Heart right ventricle (tissue), 16 donors: ENCODE data around the gene SLC16A2. TPM values are rescaled to one million over a fixed set of nuclear protein-coding genes. Genes with fewer than 3 reads are reported as not detected.

ENCODE experiments used
- ATAC-seq, 8 donors: fragments of 200-7000 bp; cut with Tn5 transposase; one replicate each; pipeline ENCODE4 v1.9.1; 2020; ENCODE audit warnings: mild to moderate bottlenecking in 8 of 8, moderate library complexity in 8 of 8, moderate number of reproducible peaks in 1 of 8
- DNase-seq, 2 donors: peaks; one replicate each; pipeline ENCODE4 v3.0.0-alpha.2; 2020
- H3K27ac ChIP-seq, 10 donors: fragments of 200-600 bp; sonication (generic) in 2 of 10; one replicate each; pipeline versions ENCODE4 v1.5.0 to v1.8.0; 2020 to 2022; ENCODE audit warnings: mild to moderate bottlenecking in 3 of 10
- H3K27me3 ChIP-seq, 7 donors: fragments of 200-600 bp; one replicate each; pipeline ENCODE4 v1.8.0; 2021 to 2022; ENCODE audit warnings: mild to moderate bottlenecking in 2 of 7
- H3K36me3 ChIP-seq, 9 donors: fragments of 200-600 bp; sonication (generic) in 1 of 9; one replicate each; pipeline versions ENCODE4 v1.5.0 to v1.8.0; 2020 to 2022; ENCODE audit warnings: mild to moderate bottlenecking in 2 of 9
- H3K4me1 ChIP-seq, 9 donors: fragments of 200-600 bp; sonication (generic) in 1 of 9; one replicate each; pipeline versions ENCODE4 v1.5.0 to v1.8.0; 2020 to 2022; ENCODE audit warnings: mild to moderate bottlenecking in 4 of 9
- H3K4me3 ChIP-seq, 10 donors: fragments of 200-600 bp; sonication (generic) in 2 of 10; one replicate each; pipeline versions ENCODE4 v1.5.0 to v1.8.0; 2020 to 2022; ENCODE audit warnings: mild to moderate bottlenecking in 7 of 10, moderate library complexity in 2 of 10
- H3K9me3 ChIP-seq, 11 donors: fragments of 200-600 bp in 10 of 11; sonication (generic) in 2 of 11; one replicate each; pipeline versions ENCODE4 v1.5.0 to v1.8.0; 2013 to 2022; ENCODE audit warnings: mild to moderate bottlenecking in 2 of 11, control low read depth in 1 of 11, moderate library complexity in 1 of 11
- WGBS, 2 donors: extraction: QIAGEN DNeasy Blood & Tissue Kit; methylation state at CpG; one replicate each; pipeline ENCODE4 v1.1.7; 2013; ENCODE audit warnings: inconsistent platforms in 1 of 2; 5-methylcytosine and 5-hydroxymethylcytosine counted together
- intact Hi-C, 10 donors: fragments of 100-400 bp; cut with DNase I; formaldehyde crosslinking; loops; one replicate each; pipeline versions ENCODE4 v1.11.1 to v1.14.2; 2022
- polyA plus RNA-seq, 2 donors: library from polyadenylated mRNA; stranded (reverse); fragments of 200-250 nt; gene quantifications; one replicate each; pipeline ENCODE4 v1.2.3, GENCODE V29; 2013
- total RNA-seq, 10 donors: library from RNA; stranded (reverse); fragmentation: NEBNext Ultra II Directional in 3 of 10; extraction: Animal tissue kit (Norgen Biotek cat#: 25700) in 3 of 10; gene quantifications; one replicate each; pipeline versions ENCODE4 v1.2.1 to v1.2.4, GENCODE V29; 2021 to 2023
- TF ChIP-seq, protein P1 (sequence below), 9 donors: fragments of 200-600 bp; sonication (generic) in 2 of 9; IDR thresholded peaks; one replicate each; pipeline versions ENCODE4 v1.5.0 to v1.8.0; 2021 to 2022; ENCODE audit warnings: antibody characterized with exemption in 9 of 9, mild to moderate bottlenecking in 5 of 9, moderate library complexity in 1 of 9
- donor health status: Arrhythmogenic right ventricular cardiomyopathy.
- donor health status: ischemic (EF 13 %, LVEDD 7.1; RV severe dilation, severe dysfunction).
- donor health status: healthy with polysubstance abuse.
- donor health status: DM: no; HTN: yes; CAD: no.
- donor health status: DM: no; HTN: no; CAD: no.
- donor health status: ischemic (EF 25% LVEDD 6.9; RV normal size, moderate dysfunction).
- donor health status: ischemic (EF 25% LVEDD 5.7; RV mildly dilated, moderate dysfunction).
- donor health status: healthy.
- donor health status: DM: yes; HTN: yes; CAD: no.
- donor health status: Ischemic cardiomyopathy.
- donor health status: ischemic (EF 35%, LVEDD 5.7; RV mildly dilated, moderate dysfunction).
- donor health status: nonischemic (EF 11% LVEDD 7.7; RV severe dilation, severe dysfunction).
- donor health status: DM: yes; HTN: yes; CAD: no.
- donor health status: PGD.
- donor health status: ischemic (EF 29% LVEDD 5.4; RV normal size, mild dysfunction).
- donor health status: nonischemic (EF 23%, LVEDD 6.1; RV moderate dilation, normal function).

SLC16A2 gene
- total and polyA plus RNA-seq, 12 donors: 2.4 to 12.6 (median 6.5) TPM

DNA sequence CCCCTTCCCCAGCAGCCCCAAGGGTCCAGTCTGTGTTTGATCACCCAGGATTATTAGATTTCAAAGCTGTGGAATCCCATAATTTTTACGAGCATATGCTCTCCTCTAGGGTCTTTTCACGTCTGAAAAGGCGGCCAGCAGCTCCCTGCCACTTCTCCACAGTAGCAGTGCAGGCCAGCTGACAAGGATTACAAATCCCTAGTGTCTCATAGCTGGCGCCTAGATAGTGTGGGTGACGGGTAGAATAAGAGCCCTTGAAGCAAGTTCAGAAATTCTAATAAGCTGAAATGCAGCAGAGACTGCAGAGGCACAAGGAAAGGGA, 113.8 kb downstream of the SLC16A2 start:
- WGBS, 2 donors: 20 to 21% methylated on average over 5 of the region's 5 CpGs

DNA sequence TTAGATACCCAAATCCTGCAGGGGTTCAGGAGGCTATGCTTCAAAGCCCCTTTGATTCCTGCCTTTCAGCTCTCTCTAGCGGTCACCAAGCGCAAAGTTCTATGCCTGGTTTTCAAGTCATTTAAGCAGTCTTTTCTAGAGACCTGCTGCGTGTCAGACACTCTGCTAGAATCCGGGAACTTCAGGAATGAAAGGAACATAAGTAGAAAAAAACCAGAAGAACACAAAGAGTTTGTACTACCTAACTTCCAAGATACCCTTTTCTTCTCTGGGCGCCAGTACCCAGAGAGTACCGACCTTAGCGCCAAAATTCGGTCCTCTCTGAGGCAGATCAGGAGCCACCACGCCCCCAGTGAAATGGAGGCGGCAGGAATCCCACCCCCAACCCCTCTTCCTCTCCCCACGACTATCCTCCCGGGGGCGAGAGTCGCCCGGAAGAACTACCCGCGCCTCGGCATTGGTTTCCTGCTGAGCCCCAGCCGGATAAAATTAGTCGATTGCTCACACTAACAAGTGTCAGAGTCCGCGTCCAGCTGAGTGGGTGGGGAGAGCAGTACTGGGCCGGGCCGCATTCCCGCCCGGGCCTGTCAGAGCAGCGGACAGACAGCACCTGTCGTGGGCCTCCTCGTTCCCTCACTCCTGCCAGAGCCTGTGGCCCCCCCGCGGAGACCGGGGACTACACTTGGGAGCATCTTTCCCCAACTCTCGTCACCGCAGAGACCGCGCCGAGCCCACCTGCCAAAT, 114.3 kb downstream of the SLC16A2 start:
- H3K4me3 ChIP-seq: peak overlapping the region; percentile 25 to 61 (median 56)
- TF ChIP-seq, protein P1, sequence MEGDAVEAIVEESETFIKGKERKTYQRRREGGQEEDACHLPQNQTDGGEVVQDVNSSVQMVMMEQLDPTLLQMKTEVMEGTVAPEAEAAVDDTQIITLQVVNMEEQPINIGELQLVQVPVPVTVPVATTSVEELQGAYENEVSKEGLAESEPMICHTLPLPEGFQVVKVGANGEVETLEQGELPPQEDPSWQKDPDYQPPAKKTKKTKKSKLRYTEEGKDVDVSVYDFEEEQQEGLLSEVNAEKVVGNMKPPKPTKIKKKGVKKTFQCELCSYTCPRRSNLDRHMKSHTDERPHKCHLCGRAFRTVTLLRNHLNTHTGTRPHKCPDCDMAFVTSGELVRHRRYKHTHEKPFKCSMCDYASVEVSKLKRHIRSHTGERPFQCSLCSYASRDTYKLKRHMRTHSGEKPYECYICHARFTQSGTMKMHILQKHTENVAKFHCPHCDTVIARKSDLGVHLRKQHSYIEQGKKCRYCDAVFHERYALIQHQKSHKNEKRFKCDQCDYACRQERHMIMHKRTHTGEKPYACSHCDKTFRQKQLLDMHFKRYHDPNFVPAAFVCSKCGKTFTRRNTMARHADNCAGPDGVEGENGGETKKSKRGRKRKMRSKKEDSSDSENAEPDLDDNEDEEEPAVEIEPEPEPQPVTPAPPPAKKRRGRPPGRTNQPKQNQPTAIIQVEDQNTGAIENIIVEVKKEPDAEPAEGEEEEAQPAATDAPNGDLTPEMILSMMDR (IDR thresholded peaks at IDR 0.05): peak in 7 of 9 donors; percentile 11 to 61 (median 35)
- 0 to 1% methylated on average over 32 to 37 of the region's 37 CpGs for WGBS, 2 donors
- peak; percentile 71 to 74 for DNase-seq
- H3K4me1 ChIP-seq: peaks cover 0 to 16% (median 6%) of the 10 kb centered on the region in 9 donors
- no peaks in the 10 kb centered on the region for H3K9me3 ChIP-seq
- H3K27ac ChIP-seq: peak overlapping the region; percentile 74 to 94 (median 87)
- intact Hi-C loops: loop anchor here in 7 of 10 donors (2.0 to 10.0 kb wide), 6 partner anchors 113 to 243 kb away; partner anchors contain the start of gene SLC16A2 (in 5 of the 7)
- ATAC-seq: peak; percentile 82 to 91 (median 87)
- peaks cover 0 to 34% (median 0%) of the 10 kb centered on the region in 7 donors for H3K27me3 ChIP-seq
- no peaks in the 10 kb centered on the region for H3K36me3 ChIP-seq

More for the DNA sequence above, 113.8 kb downstream of the SLC16A2 start:
- ATAC-seq: no peak
- intact Hi-C loops: loop anchor here in 4 of 10 donors (5.0 to 10.0 kb wide), 3 partner anchors 113 to 240 kb away; partner anchors contain the start of gene SLC16A2 (in 3 of the 4)
- TF ChIP-seq, protein P1 (IDR thresholded peaks at IDR 0.05): no peak
- DNase-seq: no peak
- Histone ChIP-seq H3K27ac (peak overlapping the region in 9 of 10 donors; percentile 74 to 94 (median 87)), H3K4me1 (peaks cover 0 to 16% (median 6%) of the 10 kb centered on the region in 9 donors), H3K36me3 (no peaks in the 10 kb centered on the region), H3K27me3 (peaks cover 0 to 34% (median 0%) of the 10 kb centered on the region in 7 donors), H3K9me3 (no peaks in the 10 kb centered on the region), H3K4me3 (peak overlapping the region in 7 of 10 donors; percentile 45 to 61 (median 57))

DNA sequence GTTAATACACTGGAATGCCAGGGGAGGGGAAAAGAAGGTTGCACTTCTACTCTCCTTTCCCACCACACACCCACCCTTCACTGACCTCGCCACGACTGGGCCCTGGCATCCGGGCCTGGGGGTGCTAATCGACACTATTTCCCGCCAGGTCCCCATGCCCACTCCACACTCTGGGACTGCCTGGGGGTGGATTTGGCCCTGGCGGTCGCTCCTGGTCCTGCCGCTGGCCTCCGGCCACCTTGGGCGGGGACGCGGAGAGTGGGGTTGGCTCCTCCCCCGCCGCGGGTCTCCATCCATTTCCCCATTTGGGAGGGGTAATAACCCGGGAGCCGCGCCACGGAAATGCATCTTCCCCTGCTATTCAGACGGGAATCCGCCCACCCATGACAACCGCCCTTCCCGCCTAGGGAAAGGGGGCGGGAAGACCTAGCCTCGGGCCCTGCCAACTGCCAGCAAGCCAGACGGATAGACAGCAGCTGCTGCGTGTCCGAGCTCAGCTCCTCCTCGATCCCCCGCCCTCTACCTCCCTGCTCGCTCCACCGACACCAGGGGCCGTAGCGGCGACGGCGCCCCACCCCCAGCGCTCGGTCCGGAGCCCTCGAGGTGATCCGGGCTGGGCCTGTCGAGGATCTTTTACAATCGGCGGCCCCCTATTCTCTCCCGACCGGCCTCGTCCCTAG, 115.0 kb downstream of the SLC16A2 start:
- peak; percentile 83 to 89 for DNase-seq
- Histone ChIP-seq H3K27me3 (peaks cover 0 to 34% (median 0%) of the 10 kb centered on the region in 7 donors), H3K9me3 (no peaks in the 10 kb centered on the region), H3K4me1 (peaks cover 0 to 16% (median 6%) of the 10 kb centered on the region in 9 donors), H3K4me3 (peak overlapping the region; percentile 25 to 61 (median 56)), H3K36me3 (no peaks in the 10 kb centered on the region), H3K27ac (peak overlapping the region; percentile 74 to 94 (median 87))
- intact Hi-C loops: loop anchor here in 7 of 10 donors (2.0 to 10.0 kb wide), 6 partner anchors 114 to 243 kb away; partner anchors contain the start of gene SLC16A2 (in 5 of the 7)
- peak; percentile 86 to 95 (median 92) for ATAC-seq
- 0% methylated on average over 17 to 48 of the region's 48 CpGs for WGBS, 2 donors
- TF ChIP-seq, protein P1 (IDR thresholded peaks at IDR 0.05): peak in 8 of 9 donors; percentile 20 to 53 (median 38)

DNA sequence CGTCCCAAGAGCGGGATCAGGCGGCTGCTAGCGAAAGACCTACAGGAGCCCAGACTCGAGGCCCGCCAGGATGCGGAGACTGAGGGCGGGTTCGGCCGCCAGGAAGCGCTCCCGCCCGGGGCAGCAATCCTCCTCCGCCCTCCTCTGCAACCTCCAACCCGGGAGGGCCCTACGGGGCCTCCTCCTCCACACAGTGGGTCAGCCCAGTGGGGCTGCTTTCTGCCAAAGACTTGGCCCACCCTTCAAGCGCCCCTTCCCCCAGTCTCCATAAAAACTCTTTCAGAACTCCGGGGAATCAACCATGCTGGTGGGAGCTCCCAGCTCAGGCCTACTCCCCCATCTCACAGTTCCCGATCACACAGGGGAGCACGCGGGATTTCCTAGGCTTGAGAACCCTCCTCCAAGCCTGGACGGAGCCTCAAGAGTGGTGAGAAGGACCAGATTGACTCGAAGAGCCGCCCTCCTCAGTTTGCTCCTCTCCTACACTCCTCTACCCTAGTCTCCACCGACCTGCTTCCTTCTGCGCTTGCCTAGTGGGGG, 115.6 kb downstream of the SLC16A2 start:
- Histone ChIP-seq H3K4me3 (peak overlapping the region; percentile 25 to 61 (median 56)), H3K27me3 (peaks cover 0 to 34% (median 0%) of the 10 kb centered on the region in 7 donors), H3K27ac (peak overlapping the region; percentile 74 to 94 (median 87)), H3K4me1 (peaks cover 0 to 16% (median 6%) of the 10 kb centered on the region in 9 donors), H3K36me3 (no peaks in the 10 kb centered on the region), H3K9me3 (no peaks in the 10 kb centered on the region)
- WGBS, 2 donors: 13 to 24% methylated on average over 13 to 26 of the region's 26 CpGs
- TF ChIP-seq, protein P1 (IDR thresholded peaks at IDR 0.05): peak in 1 of 9 donors; percentile 13
- intact Hi-C loops: loop anchor here in 7 of 10 donors (2.0 to 10.0 kb wide), 6 partner anchors 115 to 244 kb away; partner anchors contain the start of gene SLC16A2 (in 5 of the 7)
- ATAC-seq (peak; percentile 45 to 73 (median 63)), DNase-seq (peak in 1 of 2 donors; percentile 34)
